Esophagus squamous epithelium (tissue), 5 donors: ENCODE data around the gene RHBDD3. TPM values are rescaled to one million over a fixed set of nuclear protein-coding genes. Genes with fewer than 3 reads are reported as not detected.
A peak's percentile ranks its signal among the peaks of the same experiment; 100 is the strongest.

Source experiments
- DNase-seq: peaks from one replicate; lab custom pipeline; 2025; lab: John Stamatoyannopoulos, UW
- H3K27ac ChIP-seq, 4 donors: fragments of 200-600 bp; sonication (generic); one replicate each; pipeline ENCODE4 v1.5.1; 2016 to 2019; ENCODE audit warnings: mild to moderate bottlenecking in 1 of 4
- H3K27me3 ChIP-seq, 4 donors: fragments of 200-600 bp; sonication (generic); 1 replicate in 3 of 4; 2 replicates in 1 of 4; pipeline versions ENCODE4 v1.5.1 to v1.6.0; 2017 to 2021; ENCODE audit warnings: antibody characterized with exemption in 1 of 4
- H3K36me3 ChIP-seq, 3 donors: fragments of 200-600 bp; sonication (generic); one replicate each; pipeline ENCODE4 v1.5.1; 2016 to 2019
- H3K4me1 ChIP-seq, 3 donors: fragments of 200-600 bp; sonication (generic); one replicate each; pipeline ENCODE4 v1.5.1; 2017 to 2019
- H3K4me3 ChIP-seq, 4 donors: fragments of 200-600 bp; sonication (generic); 1 replicate in 3 of 4; 2 replicates in 1 of 4; pipeline ENCODE4 v1.5.1; 2016 to 2019; ENCODE audit warnings: mild to moderate bottlenecking in 2 of 4, moderate library complexity in 1 of 4
- H3K9me3 ChIP-seq, 3 donors: fragments of 200-600 bp; sonication (generic); one replicate each; pipeline ENCODE4 v1.5.1; 2016 to 2019
- CTCF ChIP-seq, 6 experiments: fragments of 450-650 bp in 4 of 6; fragments of 200-600 bp in 2 of 6; sonication (generic) in 2 of 6; IDR thresholded peaks; one replicate each; pipeline ENCODE4 v1.5.1; 2016 to 2019; ENCODE audit warnings: antibody characterized with exemption in 6 of 6, mild to moderate bottlenecking in 4 of 6, moderate library complexity in 4 of 6
- POLR2A ChIP-seq, 4 donors: fragments of 450-650 bp; IDR thresholded peaks; one replicate each; pipeline ENCODE4 v1.6.1; 2017; ENCODE audit warnings: antibody characterized with exemption in 4 of 4, mild to moderate bottlenecking in 4 of 4, moderate library complexity in 3 of 4
- WGBS, 2 donors: methylation state at CpG; one replicate each; pipeline ENCODE4 v1.1.5; 2018; 5-methylcytosine and 5-hydroxymethylcytosine counted together
- intact Hi-C: fragments of 100-400 bp; cut with DNase I; formaldehyde crosslinking; loops from one replicate; pipeline ENCODE4 v1.15.0; 2022
- total RNA-seq, 4 donors: library from RNA; depleted of rRNA; stranded (reverse); fragments of >200 nt; gene quantifications; one replicate each; pipeline ENCODE4 v1.1.0, GENCODE V29; 2016
- donor health status: DM: yes; HTN: yes; CAD: no.

The RHBDD3 gene
- total RNA-seq, 4 donors from 2014 or later, result 14.3 to 28.2 (median 20.1) TPM

GRCh38 chr22:29310863-29311339 lies 43.1 kb upstream of the RHBDD3 start:
- peak overlapping the region; percentile 2 to 53 (median 16) for H3K4me3 ChIP-seq
- DNase-seq, result no peak
- peaks cover 68 to 99% (median 83%) of the 10 kb centered on the region in 3 donors for H3K4me1 ChIP-seq
- TF ChIP-seq CTCF (IDR thresholded peaks at IDR 0.05), result no peak
- no peak for TF ChIP-seq POLR2A (IDR thresholded peaks at IDR 0.05)
- intact Hi-C loops, result no loop called here
- H3K27ac ChIP-seq, result peak overlapping the region; percentile 88 to 91 (median 90)
- no peaks in the 10 kb centered on the region for H3K9me3 ChIP-seq
- H3K36me3 ChIP-seq, result peaks cover 0 to 9% (median 0%) of the 10 kb centered on the region in 3 donors
- WGBS, 2 donors, result 0 to 4% methylated on average over 3 to 6 of the region's 18 CpGs
- peaks cover 5 to 34% (median 8%) of the 10 kb centered on the region in 4 donors for H3K27me3 ChIP-seq

GRCh38 chr22:29310065-29310862 lies 42.5 kb upstream of the RHBDD3 start:
- no peak for TF ChIP-seq CTCF (IDR thresholded peaks at IDR 0.05)
- no peak for TF ChIP-seq POLR2A (IDR thresholded peaks at IDR 0.05)
- Histone ChIP-seq H3K4me3 (peak overlapping the region in 3 of 4 donors; percentile 23 to 69 (median 53)), H3K27ac (peak overlapping the region; percentile 88 to 96 (median 90)), H3K9me3 (no peaks in the 10 kb centered on the region), H3K27me3 (peaks cover 4 to 28% (median 7%) of the 10 kb centered on the region in 4 donors), H3K4me1 (peaks cover 67 to 99% (median 76%) of the 10 kb centered on the region in 3 donors), H3K36me3 (peaks cover 0 to 9% (median 0%) of the 10 kb centered on the region in 3 donors)
- intact Hi-C loops, result no loop called here
- no peak for DNase-seq
- 38 to 58% methylated on average over 6 to 8 of the region's 28 CpGs for WGBS, 2 donors

- Histone ChIP-seq H3K4me3 (peak overlapping the region in 3 of 4 donors; percentile 69 to 98 (median 75)), H3K36me3 (peaks cover 0 to 9% (median 0%) of the 10 kb centered on the region in 3 donors), H3K27me3 (peaks cover 1 to 20% (median 5%) of the 10 kb centered on the region in 4 donors), H3K27ac (peak overlapping the region; percentile 88 to 96 (median 90)), H3K4me1 (peaks cover 62 to 96% (median 69%) of the 10 kb centered on the region in 3 donors), H3K9me3 (no peaks in the 10 kb centered on the region)
- intact Hi-C loops, result no loop called here
- WGBS, 2 donors, result no CpG with 5 or more reads among the region's 21 CpGs
- no peak for TF ChIP-seq POLR2A (IDR thresholded peaks at IDR 0.05)
- no peak for DNase-seq
These were observed 41.7 kb upstream of the RHBDD3 start for GRCh38 chr22:29309332-29310064.

- peak overlapping the region; percentile 88 to 96 (median 90) for H3K27ac ChIP-seq
- intact Hi-C loops, result no loop called here
- H3K9me3 ChIP-seq, result no peaks in the 10 kb centered on the region
- H3K27me3 ChIP-seq, result peaks cover 0 to 14% (median 3%) of the 10 kb centered on the region in 4 donors
- peaks cover 0 to 9% (median 0%) of the 10 kb centered on the region in 3 donors for H3K36me3 ChIP-seq
- no peak for DNase-seq
- TF ChIP-seq POLR2A (IDR thresholded peaks at IDR 0.05), result no peak
- TF ChIP-seq CTCF (IDR thresholded peaks at IDR 0.05), result no peak
- H3K4me1 ChIP-seq, result peaks cover 55 to 89% (median 63%) of the 10 kb centered on the region in 3 donors
- peak overlapping the region; percentile 69 to 98 (median 74) for H3K4me3 ChIP-seq
- WGBS, 2 donors, result 13% methylated on average over 6 of the region's 13 CpGs; no CpG with 5 or more reads in 1 of the 2 donors
These were observed 41.0 kb upstream of the RHBDD3 start for GRCh38 chr22:29308791-29309262.

- Histone ChIP-seq H3K4me1 (peaks cover 50 to 87% (median 61%) of the 10 kb centered on the region in 3 donors), H3K4me3 (peak overlapping the region; percentile 69 to 98 (median 74)), H3K27ac (peak overlapping the region; percentile 88 to 96 (median 90)), H3K36me3 (peaks cover 0 to 9% (median 0%) of the 10 kb centered on the region in 3 donors), H3K27me3 (peaks cover 0 to 8% (median 2%) of the 10 kb centered on the region in 4 donors), H3K9me3 (no peaks in the 10 kb centered on the region)
- whole genome bisulfite sequencing, 2 donors, result 23 to 40% methylated on average over 1 to 4 of the region's 50 CpGs
- intact Hi-C loops, result no loop called here
- no peak for DNase-seq
- TF ChIP-seq POLR2A (IDR thresholded peaks at IDR 0.05), result no peak
- no peak for TF ChIP-seq CTCF (IDR thresholded peaks at IDR 0.05)
These were observed 40.5 kb upstream of the RHBDD3 start for GRCh38 chr22:29308148-29308790.
